ENCODE results near the gene CSTF1.

- TF ChIP-seq POLR2A (IDR thresholded peaks at IDR 0.05; ENCODE audit: low read length) (no peak), GATA1 (IDR thresholded peaks at IDR 0.05; ENCODE audit: low read depth, low read length) (no peak)
These were observed 53.1 kb downstream of the CSTF1 start for GRCh38 chr20:56445540-56445939.

Data from erythroblast (primary cell).